SK-N-SH (cell line): Measurements from ENCODE around the gene LAMB1.

Experiments used
- CHD2 ChIP-seq: fragments of 150-350 bp; IDR thresholded peaks from 2 replicates; pipeline ENCODE4 v1.6.1; 2018; ENCODE audit warnings: low read length; ENCODE audit not compliant: partially characterized antibody
- EP300 ChIP-seq, 2 experiments: IDR thresholded peaks; 2 replicates each; pipeline versions ENCODE4 v1.4.0 to v1.6.1; 2012; ENCODE audit warnings: borderline replicate concordance in 1 of 2, low read depth in 1 of 2, low read length in 1 of 2
- EZH2phosphoT487 ChIP-seq: fragments of 200-600 bp; sonication (generic); IDR thresholded peaks from 2 replicates; pipeline ENCODE4 v1.6.1; 2017; ENCODE audit warnings: low read depth, mixed run types, mild to moderate bottlenecking, antibody characterized with exemption, moderate library complexity, borderline replicate concordance
- NFIC ChIP-seq: IDR thresholded peaks from 2 replicates; pipeline ENCODE4 v1.4.0; 2012; ENCODE audit warnings: borderline replicate concordance
- POLR2AphosphoS5 ChIP-seq: IDR thresholded peaks from 2 replicates; pipeline ENCODE4 v1.6.1; 2012; ENCODE audit warnings: low read depth, low read length
- RAD21 ChIP-seq: IDR thresholded peaks from 2 replicates; pipeline ENCODE4 v1.6.1; 2012; ENCODE audit warnings: mild to moderate bottlenecking, low read length
- RCOR1 ChIP-seq: fragments of 150-350 bp; IDR thresholded peaks from 2 replicates; pipeline ENCODE4 v1.6.1; 2017; ENCODE audit warnings: antibody characterized with exemption, low read length
- RXRA ChIP-seq: IDR thresholded peaks from 2 replicates; pipeline ENCODE4 v1.4.0; 2012; ENCODE audit warnings: low read depth, mild to moderate bottlenecking, borderline replicate concordance
- SIN3A ChIP-seq: IDR thresholded peaks from 2 replicates; pipeline ENCODE4 v1.6.1; 2012; ENCODE audit warnings: low read depth, mild to moderate bottlenecking, low read length, moderate library complexity, borderline replicate concordance
- TCF12 ChIP-seq: IDR thresholded peaks from 2 replicates; pipeline ENCODE4 v1.4.0; 2012
- TEAD4 ChIP-seq: IDR thresholded peaks from 2 replicates; pipeline ENCODE4 v1.4.0; 2012; ENCODE audit warnings: mild to moderate bottlenecking, borderline replicate concordance; ENCODE audit not compliant: insufficient read depth
- TF ChIP-seq, protein P1 (sequence below): fragments of 200-600 bp; sonication (generic); IDR thresholded peaks from 2 replicates; pipeline ENCODE4 v1.6.1; 2017; ENCODE audit warnings: antibody characterized with exemption, mild to moderate bottlenecking, moderate library complexity
- TF ChIP-seq, protein P2 (sequence below): IDR thresholded peaks from 2 replicates; pipeline ENCODE4 v1.4.0; 2012; ENCODE audit warnings: low read depth
- TF ChIP-seq, protein P3 (sequence below): IDR thresholded peaks from 2 replicates; pipeline ENCODE4 v1.6.1; 2012; ENCODE audit warnings: mild to moderate bottlenecking, low read depth, low read length, moderate library complexity

DNA sequence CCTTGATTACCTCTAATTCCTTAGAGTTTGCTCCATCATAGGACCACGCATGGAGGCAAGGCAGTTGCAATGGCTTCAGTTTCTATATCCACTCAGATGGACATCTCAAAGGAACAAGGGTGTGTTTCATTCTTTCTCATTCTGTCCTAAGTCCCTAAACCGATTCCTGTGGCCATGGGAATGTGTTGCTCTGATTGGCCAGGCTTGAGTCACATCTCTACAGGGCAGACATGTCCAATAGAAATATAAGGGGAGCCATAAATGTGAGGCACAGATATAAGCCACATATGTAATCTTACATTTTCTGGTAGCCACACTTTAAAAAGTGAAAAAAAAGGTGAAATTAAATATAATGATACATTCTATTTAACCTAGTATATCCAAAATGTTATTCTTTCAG lies 128.8 kb downstream of the LAMB1 start:
- TF ChIP-seq NFIC (no peak), EZH2phosphoT487 (no peak), RCOR1 (no peak), SIN3A (no peak), RAD21 (no peak), POLR2AphosphoS5 (no peak), EP300 (IDR thresholded peaks at IDR 0.05; ENCODE audit: borderline replicate concordance in 1 of 2, low read depth in 1 of 2, low read length in 1 of 2) (no peak), TCF12 (no peak), RXRA (no peak), TEAD4 (no peak), CHD2 (no peak)
- TF ChIP-seq, protein P1, sequence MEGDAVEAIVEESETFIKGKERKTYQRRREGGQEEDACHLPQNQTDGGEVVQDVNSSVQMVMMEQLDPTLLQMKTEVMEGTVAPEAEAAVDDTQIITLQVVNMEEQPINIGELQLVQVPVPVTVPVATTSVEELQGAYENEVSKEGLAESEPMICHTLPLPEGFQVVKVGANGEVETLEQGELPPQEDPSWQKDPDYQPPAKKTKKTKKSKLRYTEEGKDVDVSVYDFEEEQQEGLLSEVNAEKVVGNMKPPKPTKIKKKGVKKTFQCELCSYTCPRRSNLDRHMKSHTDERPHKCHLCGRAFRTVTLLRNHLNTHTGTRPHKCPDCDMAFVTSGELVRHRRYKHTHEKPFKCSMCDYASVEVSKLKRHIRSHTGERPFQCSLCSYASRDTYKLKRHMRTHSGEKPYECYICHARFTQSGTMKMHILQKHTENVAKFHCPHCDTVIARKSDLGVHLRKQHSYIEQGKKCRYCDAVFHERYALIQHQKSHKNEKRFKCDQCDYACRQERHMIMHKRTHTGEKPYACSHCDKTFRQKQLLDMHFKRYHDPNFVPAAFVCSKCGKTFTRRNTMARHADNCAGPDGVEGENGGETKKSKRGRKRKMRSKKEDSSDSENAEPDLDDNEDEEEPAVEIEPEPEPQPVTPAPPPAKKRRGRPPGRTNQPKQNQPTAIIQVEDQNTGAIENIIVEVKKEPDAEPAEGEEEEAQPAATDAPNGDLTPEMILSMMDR: no peak
- TF ChIP-seq, protein P2, sequence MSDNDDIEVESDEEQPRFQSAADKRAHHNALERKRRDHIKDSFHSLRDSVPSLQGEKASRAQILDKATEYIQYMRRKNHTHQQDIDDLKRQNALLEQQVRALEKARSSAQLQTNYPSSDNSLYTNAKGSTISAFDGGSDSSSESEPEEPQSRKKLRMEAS: no peak
- TF ChIP-seq, protein P3, sequence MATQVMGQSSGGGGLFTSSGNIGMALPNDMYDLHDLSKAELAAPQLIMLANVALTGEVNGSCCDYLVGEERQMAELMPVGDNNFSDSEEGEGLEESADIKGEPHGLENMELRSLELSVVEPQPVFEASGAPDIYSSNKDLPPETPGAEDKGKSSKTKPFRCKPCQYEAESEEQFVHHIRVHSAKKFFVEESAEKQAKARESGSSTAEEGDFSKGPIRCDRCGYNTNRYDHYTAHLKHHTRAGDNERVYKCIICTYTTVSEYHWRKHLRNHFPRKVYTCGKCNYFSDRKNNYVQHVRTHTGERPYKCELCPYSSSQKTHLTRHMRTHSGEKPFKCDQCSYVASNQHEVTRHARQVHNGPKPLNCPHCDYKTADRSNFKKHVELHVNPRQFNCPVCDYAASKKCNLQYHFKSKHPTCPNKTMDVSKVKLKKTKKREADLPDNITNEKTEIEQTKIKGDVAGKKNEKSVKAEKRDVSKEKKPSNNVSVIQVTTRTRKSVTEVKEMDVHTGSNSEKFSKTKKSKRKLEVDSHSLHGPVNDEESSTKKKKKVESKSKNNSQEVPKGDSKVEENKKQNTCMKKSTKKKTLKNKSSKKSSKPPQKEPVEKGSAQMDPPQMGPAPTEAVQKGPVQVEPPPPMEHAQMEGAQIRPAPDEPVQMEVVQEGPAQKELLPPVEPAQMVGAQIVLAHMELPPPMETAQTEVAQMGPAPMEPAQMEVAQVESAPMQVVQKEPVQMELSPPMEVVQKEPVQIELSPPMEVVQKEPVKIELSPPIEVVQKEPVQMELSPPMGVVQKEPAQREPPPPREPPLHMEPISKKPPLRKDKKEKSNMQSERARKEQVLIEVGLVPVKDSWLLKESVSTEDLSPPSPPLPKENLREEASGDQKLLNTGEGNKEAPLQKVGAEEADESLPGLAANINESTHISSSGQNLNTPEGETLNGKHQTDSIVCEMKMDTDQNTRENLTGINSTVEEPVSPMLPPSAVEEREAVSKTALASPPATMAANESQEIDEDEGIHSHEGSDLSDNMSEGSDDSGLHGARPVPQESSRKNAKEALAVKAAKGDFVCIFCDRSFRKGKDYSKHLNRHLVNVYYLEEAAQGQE: no peak
